GM23248 (cell line): ENCODE measurements around the gene DNPEP.

Experiments used
- EZH2 ChIP-seq: fragments of 200-600 bp; sonication (generic); IDR thresholded peaks from 2 replicates; pipeline ENCODE4 v1.6.1; 2018; ENCODE audit warnings: antibody characterized with exemption, mild to moderate bottlenecking; ENCODE audit not compliant: insufficient read depth, poor library complexity, severe bottlenecking
- EZH2phosphoT487 ChIP-seq: fragments of 200-600 bp; sonication (generic); IDR thresholded peaks from 2 replicates; pipeline ENCODE4 v1.6.1; 2018; ENCODE audit warnings: antibody characterized with exemption, moderate library complexity, mild to moderate bottlenecking, low read depth; ENCODE audit not compliant: insufficient read depth

DNA sequence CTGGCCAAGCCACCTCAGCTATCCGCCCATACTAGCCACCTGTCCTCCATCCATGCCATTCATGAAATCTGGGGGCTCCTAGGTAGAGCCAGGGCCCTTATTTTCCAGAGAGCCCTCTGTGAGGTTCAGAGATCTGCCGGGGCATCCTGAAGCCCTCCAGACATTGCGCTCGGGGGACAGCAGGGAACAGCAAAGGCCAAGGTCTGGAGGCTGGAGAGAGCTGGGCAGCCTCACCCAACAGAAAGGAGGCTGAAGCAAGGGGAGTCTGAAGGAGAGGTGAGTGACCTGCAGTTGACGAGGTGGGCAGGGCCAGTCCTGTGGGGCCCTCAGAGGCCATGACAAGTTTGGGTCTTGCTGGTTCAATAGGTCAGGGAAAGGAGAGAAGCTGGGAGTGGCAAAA, 21.9 kb upstream of the DNPEP start:
- no peak for TF ChIP-seq EZH2
- TF ChIP-seq EZH2phosphoT487, result no peak
